GM19452 (cell line): ENCODE data around the gene RIMS4.

ENCODE experiments used
- ATAC-seq: cut with Tn5 transposase; IDR thresholded peaks from one replicate; pipeline ENCODE4 v1.9.1; 2021; ENCODE audit not compliant: unreplicated experiment

Gene RIMS4

GRCh38 chr20:44796758-44797457 lies 13.4 kb downstream of the RIMS4 start:
- no peak for ATAC-seq

GRCh38 chr20:44796311-44796710 lies 14.0 kb downstream of the RIMS4 start:
- ATAC-seq = no peak

DNA sequence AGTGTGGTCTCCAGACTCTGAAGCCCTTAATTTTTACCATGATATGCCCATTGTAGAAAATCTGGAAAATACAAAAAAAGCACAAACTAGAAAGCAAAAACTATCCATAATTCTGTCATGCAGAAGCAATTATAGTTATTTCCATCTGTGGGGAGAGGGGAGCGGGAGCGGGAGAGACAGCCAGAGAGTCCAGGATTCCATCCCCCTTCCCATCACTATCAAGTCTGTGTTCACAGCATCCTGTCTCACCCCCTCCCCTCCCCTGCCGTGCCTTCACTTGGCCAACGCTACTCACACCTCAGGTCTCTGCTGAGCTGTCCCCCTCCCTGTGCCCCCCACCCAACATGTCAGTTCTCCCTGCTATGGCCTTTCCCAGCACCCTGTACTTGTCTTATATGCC lies 14.5 kb downstream of the RIMS4 start:
- ATAC-seq = no peak

GRCh38 chr20:44792796-44793195 lies 17.6 kb downstream of the RIMS4 start:
- ATAC-seq = no peak

- no peak for ATAC-seq
Measured at GRCh38 chr20:44790638-44791393, 19.5 kb downstream of the RIMS4 start.

DNA sequence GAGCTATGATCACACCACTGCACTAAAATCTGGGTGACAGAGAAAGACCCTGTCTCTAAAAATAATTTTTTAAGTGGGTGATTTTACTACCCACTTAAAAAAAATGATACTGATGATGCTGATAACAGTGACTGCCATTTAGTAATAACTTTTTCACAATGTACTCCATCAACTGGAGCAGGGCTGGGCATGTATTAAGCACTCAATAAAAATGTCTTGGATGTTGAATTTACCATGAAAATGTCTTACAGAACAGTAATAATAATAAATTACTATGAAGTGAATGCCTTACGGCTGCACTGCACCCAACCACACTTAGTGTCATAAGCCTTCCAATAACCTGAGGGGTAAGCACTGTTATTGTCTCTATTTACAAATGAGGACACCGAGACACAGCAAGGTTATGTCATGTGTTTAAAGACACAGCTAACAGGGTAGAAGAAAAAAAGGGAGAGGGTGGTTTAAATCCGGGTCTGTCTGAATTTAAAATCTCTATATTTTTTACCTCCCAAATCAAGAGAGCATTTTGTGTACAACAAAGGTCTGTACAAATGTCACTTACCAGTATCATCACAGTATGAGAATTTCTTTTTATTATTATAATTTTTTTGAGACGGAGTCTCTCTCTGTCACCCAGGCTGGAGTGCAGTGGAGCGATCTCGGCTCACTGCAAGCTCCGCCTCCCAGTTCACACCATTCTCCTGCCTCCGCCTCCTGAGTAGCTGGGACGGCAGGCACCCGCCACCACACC lies 21.5 kb downstream of the RIMS4 start:
- no peak for ATAC-seq

- no peak for ATAC-seq
Measured at GRCh38 chr20:44787299-44787698, 23.0 kb downstream of the RIMS4 start.

DNA sequence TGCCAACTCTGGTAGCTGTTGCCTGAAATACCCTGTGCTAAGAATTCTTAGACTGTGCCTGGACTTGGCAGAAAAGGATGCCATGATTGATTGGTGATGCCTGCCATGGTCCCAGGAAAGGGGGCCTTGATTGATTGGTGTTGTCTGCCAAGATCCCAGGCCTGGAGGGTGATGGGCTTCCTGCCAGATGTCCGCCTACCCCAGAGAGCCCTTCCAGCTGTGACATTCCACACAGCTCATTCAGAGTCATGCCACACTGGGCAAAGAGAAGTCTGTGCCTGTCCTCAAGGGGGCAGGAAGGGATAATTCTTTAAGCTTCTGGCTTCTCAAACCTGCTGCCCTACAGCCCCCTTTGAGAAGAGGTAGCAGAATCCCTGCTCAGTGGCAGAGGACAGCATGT lies 24.6 kb downstream of the RIMS4 start:
- no peak for ATAC-seq

DNA sequence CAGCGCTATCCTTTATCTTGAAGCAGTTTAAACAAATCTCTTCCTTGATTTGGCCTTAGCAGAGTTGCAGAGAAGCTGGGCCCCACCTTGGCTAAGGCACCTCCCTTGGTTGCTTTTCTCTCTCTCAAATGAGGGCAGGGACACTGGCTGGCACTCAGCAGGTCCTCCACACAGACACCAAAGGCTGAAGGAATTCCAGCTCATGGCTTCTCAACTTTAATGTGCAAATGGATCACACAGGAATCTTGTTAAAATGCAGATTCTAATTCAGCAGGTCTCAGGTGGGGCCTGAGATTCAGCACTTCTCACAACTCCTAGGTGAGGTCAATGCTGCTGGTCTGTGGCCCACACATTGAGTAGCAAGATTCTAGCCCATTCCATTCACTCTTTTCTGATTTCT lies 25.7 kb downstream of the RIMS4 start:
- ATAC-seq = no peak

GRCh38 chr20:44781791-44782190 lies 28.6 kb downstream of the RIMS4 start:
- no peak for ATAC-seq

DNA sequence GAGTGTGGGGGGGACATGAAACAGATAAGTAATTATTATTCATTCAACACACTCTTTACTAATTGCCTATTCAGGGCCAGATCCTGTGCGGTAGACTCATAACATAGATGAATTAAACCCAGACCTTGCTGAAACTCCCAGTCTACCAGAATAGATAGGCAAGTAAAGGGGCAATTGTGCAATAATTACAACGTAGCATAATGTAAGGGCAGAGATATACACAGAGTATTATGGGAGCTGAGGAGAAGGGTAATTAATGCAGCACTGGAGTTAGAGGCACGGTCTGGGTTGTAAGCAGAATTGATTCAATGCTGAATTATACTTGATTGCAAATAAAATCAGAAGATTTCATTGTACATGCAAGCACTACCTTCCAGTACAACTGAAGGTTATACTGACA lies 29.2 kb downstream of the RIMS4 start:
- no peak for ATAC-seq

GRCh38 chr20:44780226-44780625 lies 30.1 kb downstream of the RIMS4 start:
- no peak for ATAC-seq

- ATAC-seq = no peak
Measured at GRCh38 chr20:44776980-44777379, 33.4 kb downstream of the RIMS4 start.

- ATAC-seq = no peak
Measured at GRCh38 chr20:44773070-44773829, 37.1 kb downstream of the RIMS4 start.

GRCh38 chr20:44772636-44773035 lies 37.7 kb downstream of the RIMS4 start:
- no peak for ATAC-seq

DNA sequence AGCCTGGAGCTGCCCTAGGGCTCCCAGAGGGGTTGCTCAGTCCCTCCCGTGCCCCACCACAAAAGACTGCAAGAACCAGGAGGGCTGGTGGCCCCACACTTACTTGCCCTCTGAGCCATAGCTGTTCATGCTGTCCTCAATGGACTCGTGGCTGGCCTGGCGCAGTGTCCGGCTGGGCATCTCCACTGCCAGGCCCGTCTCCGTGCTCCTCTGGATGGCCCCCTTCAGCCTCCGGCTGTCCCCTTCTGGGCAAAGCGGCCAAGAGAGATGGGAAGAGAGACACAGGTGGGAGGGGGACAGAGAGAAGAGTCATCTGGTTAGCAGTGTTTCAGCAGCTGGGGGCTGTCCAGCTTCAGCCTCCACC lies 39.2 kb downstream of the RIMS4 start:
- no peak for ATAC-seq

GRCh38 chr20:44770484-44771171 lies 39.7 kb downstream of the RIMS4 start:
- ATAC-seq = no peak

GRCh38 chr20:44769481-44769863 lies 40.9 kb downstream of the RIMS4 start:
- no peak for ATAC-seq

GRCh38 chr20:44768854-44769480 lies 41.4 kb downstream of the RIMS4 start:
- no peak for ATAC-seq

GRCh38 chr20:44768256-44768655 lies 42.1 kb downstream of the RIMS4 start:
- ATAC-seq = no peak
